HepG2 (cell line): Measurements from ENCODE around the gene ELAVL3. TPM values are rescaled to one million over a fixed set of nuclear protein-coding genes. Genes with fewer than 3 reads are reported as not detected.

Experiments used
- ARID2 ChIP-seq: sonication (generic); formaldehyde crosslinking; IDR thresholded peaks from 2 replicates; pipeline ENCODE4 v1.8.1; 2022; ENCODE audit warnings: mild to moderate bottlenecking, missing genetic modification reagents, borderline replicate concordance
- ATAD3A ChIP-seq: sonication (generic); formaldehyde crosslinking; IDR thresholded peaks from 2 replicates; pipeline ENCODE4 v1.4.0; 2020; ENCODE audit warnings: missing genetic modification reagents
- CBX1 ChIP-seq: IDR thresholded peaks from one replicate; pipeline ENCODE4 v1.6.1; 2016; ENCODE audit warnings: antibody characterized with exemption, low read depth
- DR1 ChIP-seq: sonication (generic); formaldehyde crosslinking; IDR thresholded peaks from 2 replicates; pipeline ENCODE4 v1.8.0; 2021; ENCODE audit warnings: mild to moderate bottlenecking, missing genetic modification reagents, inconsistent platforms
- ELF4 ChIP-seq: sonication (generic); formaldehyde crosslinking; IDR thresholded peaks from 2 replicates; pipeline ENCODE4 v1.5.0; 2020; ENCODE audit warnings: missing genetic modification reagents, mild to moderate bottlenecking, moderate library complexity, borderline replicate concordance
- FOXO1 ChIP-seq: sonication (generic); formaldehyde crosslinking; IDR thresholded peaks from 2 replicates; pipeline ENCODE4 v1.4.0; 2020; ENCODE audit warnings: missing genetic modification reagents
- MAFF ChIP-seq: IDR thresholded peaks from 2 replicates; pipeline ENCODE4 v1.6.1; 2011; ENCODE audit warnings: low read depth, low read length, improper control_type of control experiment
- NCOR1 ChIP-seq: fragments of 200-600 bp; sonication (generic); IDR thresholded peaks from 2 replicates; pipeline ENCODE4 v1.7.0; 2017; ENCODE audit warnings: antibody characterized with exemption, low read length, borderline replicate concordance
- PAF1 ChIP-seq: IDR thresholded peaks from 2 replicates; pipeline ENCODE4 v1.6.1; 2016; ENCODE audit warnings: missing genetic modification reagents, missing compliant biosample characterization
- SMAD3 ChIP-seq: sonication (generic); formaldehyde crosslinking; IDR thresholded peaks from 2 replicates; pipeline ENCODE4 v1.4.0; 2020; ENCODE audit warnings: missing genetic modification reagents
- TGIF2 ChIP-seq: IDR thresholded peaks from 2 replicates; pipeline ENCODE4 v1.6.1; 2016; ENCODE audit warnings: control low read depth, missing compliant biosample characterization
- ZBTB3 ChIP-seq: sonication (generic); formaldehyde crosslinking; IDR thresholded peaks from 2 replicates; pipeline ENCODE4 v1.4.0; 2020; ENCODE audit warnings: low read depth, mild to moderate bottlenecking, moderate library complexity, missing genetic modification reagents, borderline replicate concordance
- ZBTB38 ChIP-seq: sonication (generic); formaldehyde crosslinking; IDR thresholded peaks from 2 replicates; pipeline ENCODE4 v1.5.1; 2020; ENCODE audit warnings: mild to moderate bottlenecking, missing genetic modification reagents
- ZBTB8A ChIP-seq: sonication (generic); formaldehyde crosslinking; IDR thresholded peaks from 2 replicates; pipeline ENCODE4 v1.4.0; 2020; ENCODE audit warnings: mild to moderate bottlenecking, low read depth, missing genetic modification reagents, borderline replicate concordance
- ZFP41 ChIP-seq: sonication (generic); formaldehyde crosslinking; IDR thresholded peaks from 2 replicates; pipeline ENCODE4 v1.4.0; 2020; ENCODE audit warnings: mild to moderate bottlenecking, missing genetic modification reagents, borderline replicate concordance
- ZFP62 ChIP-seq: sonication (generic); formaldehyde crosslinking; IDR thresholded peaks from 2 replicates; pipeline ENCODE4 v1.4.0; 2020; ENCODE audit warnings: missing genetic modification reagents
- ZNF180 ChIP-seq: sonication (generic); formaldehyde crosslinking; IDR thresholded peaks from 2 replicates; pipeline ENCODE4 v1.4.0; 2020; ENCODE audit warnings: low read depth, missing genetic modification reagents, borderline replicate concordance
- ZNF20 ChIP-seq: sonication (generic); formaldehyde crosslinking; IDR thresholded peaks from 2 replicates; pipeline ENCODE4 v1.4.0; 2020; ENCODE audit warnings: mild to moderate bottlenecking, moderate library complexity, missing genetic modification reagents
- ZNF746 ChIP-seq: sonication (generic); formaldehyde crosslinking; IDR thresholded peaks from 2 replicates; pipeline ENCODE4 v1.8.0; 2022; ENCODE audit warnings: mild to moderate bottlenecking, missing genetic modification reagents
- ZNF773 ChIP-seq: sonication (generic); formaldehyde crosslinking; IDR thresholded peaks from 2 replicates; pipeline ENCODE4 v1.4.0; 2020; ENCODE audit warnings: missing genetic modification reagents, borderline replicate concordance
- ZNF780A ChIP-seq: sonication (generic); formaldehyde crosslinking; IDR thresholded peaks from 2 replicates; pipeline ENCODE4 v1.8.0; 2022; ENCODE audit warnings: mild to moderate bottlenecking, missing genetic modification reagents, moderate library complexity
- ZSCAN22 ChIP-seq: sonication (generic); formaldehyde crosslinking; IDR thresholded peaks from 2 replicates; pipeline ENCODE4 v1.4.0; 2020; ENCODE audit warnings: mild to moderate bottlenecking, missing genetic modification reagents
- polyA plus RNA-seq, 8 experiments: library from polyadenylated mRNA; depleted of rRNA in 3 of 8; stranded (reverse) in 7 of 8; unstranded in 1 of 8; fragments of >200 nt; fragmentation: Illumina TruSeq in 4 of 8; extraction: Trizol in 4 of 8; gene quantifications; 2 replicates each; pipeline versions ENCODE4 v1.2.1 to v1.2.3, GENCODE V29; 2011 to 2016; ENCODE audit warnings: low read depth in 4 of 8, missing spikeins in 1 of 8, mixed read lengths in 1 of 8; ENCODE audit not compliant: insufficient read depth in 1 of 8
- total RNA-seq, 5 experiments: library from RNA; depleted of rRNA; stranded (reverse); fragments of >200 nt; fragmentation: Illumina TruSeq; extraction: Trizol; gene quantifications; 2 replicates each; pipeline ENCODE4 v1.2.3, GENCODE V29; 2016; ENCODE audit warnings: low read depth in 1 of 5
- TF ChIP-seq, protein P1 (sequence below): sonication (generic); formaldehyde crosslinking; IDR thresholded peaks from 2 replicates; pipeline ENCODE4 v1.4.0; 2020; ENCODE audit warnings: missing genetic modification reagents
- TF ChIP-seq, protein P2 (sequence below): sonication (generic); formaldehyde crosslinking; IDR thresholded peaks from 2 replicates; pipeline ENCODE4 v1.4.0; 2020; ENCODE audit warnings: missing genetic modification reagents, mild to moderate bottlenecking, borderline replicate concordance
- TF ChIP-seq, protein P3 (sequence below): sonication (generic); formaldehyde crosslinking; IDR thresholded peaks from 2 replicates; pipeline ENCODE4 v1.5.1; 2020; ENCODE audit warnings: missing genetic modification reagents, mild to moderate bottlenecking, borderline replicate concordance
- TF ChIP-seq, protein P4 (sequence below): sonication (generic); formaldehyde crosslinking; IDR thresholded peaks from 2 replicates; pipeline ENCODE4 v1.4.0; 2020; ENCODE audit warnings: missing genetic modification reagents, borderline replicate concordance

Gene ELAVL3
- total and polyA plus RNA-seq, 2 of the 13 experiments (the other 11 are each of a cell fraction or from before 2014, with no cell fraction given), result 0.03 TPM; not detected in 1

DNA sequence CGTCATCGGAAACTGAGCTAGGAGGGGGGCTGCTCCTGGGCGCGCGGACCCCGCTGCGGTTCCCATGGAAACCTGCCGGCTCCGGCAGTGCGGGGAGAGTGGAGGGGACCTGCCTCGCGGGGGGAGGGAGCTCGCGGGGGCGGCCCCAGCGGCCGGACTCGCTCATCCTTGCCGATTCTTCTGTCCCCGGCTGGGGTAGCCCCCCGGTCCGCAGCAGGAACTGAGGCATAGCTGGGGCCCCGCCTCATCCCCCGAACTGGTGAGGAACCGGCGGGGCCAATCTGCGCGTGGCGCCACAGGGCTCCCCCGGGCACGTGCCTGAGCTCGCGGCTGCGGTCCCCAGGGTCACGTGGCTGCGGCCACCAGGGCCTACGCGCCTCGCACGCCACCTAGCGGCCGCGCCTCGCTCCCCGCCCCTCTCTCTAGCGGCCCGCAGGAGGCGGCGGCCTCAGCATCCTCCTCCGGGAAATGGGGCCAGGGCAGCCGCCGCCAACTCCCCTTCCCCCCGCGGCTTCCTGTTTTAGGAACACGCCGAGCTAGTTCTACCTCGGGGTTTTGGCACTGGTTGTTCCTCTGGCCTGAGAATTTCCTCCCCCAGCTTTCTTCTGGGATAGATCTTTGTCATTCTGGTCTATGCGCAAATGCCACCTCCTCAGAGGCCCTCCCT, 1.7 kb upstream of the ELAVL3 start (continued):
- TF ChIP-seq ARID2 (CRISPR knock-in tag) (peak; percentile 85; the same call in 1 of the 2 replicates), NCOR1 (no peak), ZSCAN22 (CRISPR knock-in tag) (no peak), ZNF773 (CRISPR knock-in tag) (peak; percentile 94; the same call in 1 of the 2 replicates), FOXO1 (CRISPR knock-in tag) (peak; percentile 40), ELF4 (CRISPR knock-in tag) (no peak), SMAD3 (CRISPR knock-in tag) (no peak), ZBTB3 (CRISPR knock-in tag) (no peak; the same call in 1 of the 2 replicates), MAFF (no peak), PAF1 (CRISPR knock-in tag) (no peak), ZNF780A (CRISPR knock-in tag) (no peak), TGIF2 (CRISPR knock-in tag) (peak; percentile 66; the same call in 1 of the 2 replicates), ZBTB38 (peak; percentile 73; the same call in 1 of the 2 replicates), ZNF20 (0 out of 2 replicates have a peak, but pooled peaks have one; percentile 67), ZFP41 (peak; percentile 78; the same call in 1 of the 2 replicates), ATAD3A (no peak), ZNF746 (0 out of 2 replicates have a peak, but pooled peaks have one; percentile 38), ZFP62 (CRISPR knock-in tag) (0 out of 2 replicates have a peak, but pooled peaks have one; percentile 46), DR1 (CRISPR knock-in tag) (peak; percentile 37; the same call in 1 of the 2 replicates), ZBTB8A (CRISPR knock-in tag) (no peak), CBX1 (peak; percentile 83), ZNF180 (CRISPR knock-in tag) (no peak)
- TF ChIP-seq, protein P1, sequence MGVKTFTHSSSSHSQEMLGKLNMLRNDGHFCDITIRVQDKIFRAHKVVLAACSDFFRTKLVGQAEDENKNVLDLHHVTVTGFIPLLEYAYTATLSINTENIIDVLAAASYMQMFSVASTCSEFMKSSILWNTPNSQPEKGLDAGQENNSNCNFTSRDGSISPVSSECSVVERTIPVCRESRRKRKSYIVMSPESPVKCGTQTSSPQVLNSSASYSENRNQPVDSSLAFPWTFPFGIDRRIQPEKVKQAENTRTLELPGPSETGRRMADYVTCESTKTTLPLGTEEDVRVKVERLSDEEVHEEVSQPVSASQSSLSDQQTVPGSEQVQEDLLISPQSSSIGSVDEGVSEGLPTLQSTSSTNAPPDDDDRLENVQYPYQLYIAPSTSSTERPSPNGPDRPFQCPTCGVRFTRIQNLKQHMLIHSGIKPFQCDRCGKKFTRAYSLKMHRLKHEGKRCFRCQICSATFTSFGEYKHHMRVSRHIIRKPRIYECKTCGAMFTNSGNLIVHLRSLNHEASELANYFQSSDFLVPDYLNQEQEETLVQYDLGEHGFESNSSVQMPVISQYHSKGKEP, result 0 out of 2 replicates have a peak, but pooled peaks have one; percentile 64
- TF ChIP-seq, protein P2, sequence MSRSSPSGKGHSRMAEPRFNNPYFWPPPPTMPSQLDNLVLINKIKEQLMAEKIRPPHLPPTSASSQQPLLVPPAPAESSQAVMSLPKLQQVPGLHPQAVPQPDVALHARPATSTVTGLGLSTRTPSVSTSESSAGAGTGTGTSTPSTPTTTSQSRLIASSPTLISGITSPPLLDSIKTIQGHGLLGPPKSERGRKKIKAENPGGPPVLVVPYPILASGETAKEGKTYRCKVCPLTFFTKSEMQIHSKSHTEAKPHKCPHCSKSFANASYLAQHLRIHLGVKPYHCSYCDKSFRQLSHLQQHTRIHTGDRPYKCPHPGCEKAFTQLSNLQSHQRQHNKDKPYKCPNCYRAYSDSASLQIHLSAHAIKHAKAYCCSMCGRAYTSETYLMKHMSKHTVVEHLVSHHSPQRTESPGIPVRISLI (CRISPR knock-in tag), result no peak; the same call in 1 of the 2 replicates
- TF ChIP-seq, protein P3, sequence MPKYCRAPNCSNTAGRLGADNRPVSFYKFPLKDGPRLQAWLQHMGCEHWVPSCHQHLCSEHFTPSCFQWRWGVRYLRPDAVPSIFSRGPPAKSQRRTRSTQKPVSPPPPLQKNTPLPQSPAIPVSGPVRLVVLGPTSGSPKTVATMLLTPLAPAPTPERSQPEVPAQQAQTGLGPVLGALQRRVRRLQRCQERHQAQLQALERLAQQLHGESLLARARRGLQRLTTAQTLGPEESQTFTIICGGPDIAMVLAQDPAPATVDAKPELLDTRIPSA (CRISPR knock-in tag), result no peak
- TF ChIP-seq, protein P4, sequence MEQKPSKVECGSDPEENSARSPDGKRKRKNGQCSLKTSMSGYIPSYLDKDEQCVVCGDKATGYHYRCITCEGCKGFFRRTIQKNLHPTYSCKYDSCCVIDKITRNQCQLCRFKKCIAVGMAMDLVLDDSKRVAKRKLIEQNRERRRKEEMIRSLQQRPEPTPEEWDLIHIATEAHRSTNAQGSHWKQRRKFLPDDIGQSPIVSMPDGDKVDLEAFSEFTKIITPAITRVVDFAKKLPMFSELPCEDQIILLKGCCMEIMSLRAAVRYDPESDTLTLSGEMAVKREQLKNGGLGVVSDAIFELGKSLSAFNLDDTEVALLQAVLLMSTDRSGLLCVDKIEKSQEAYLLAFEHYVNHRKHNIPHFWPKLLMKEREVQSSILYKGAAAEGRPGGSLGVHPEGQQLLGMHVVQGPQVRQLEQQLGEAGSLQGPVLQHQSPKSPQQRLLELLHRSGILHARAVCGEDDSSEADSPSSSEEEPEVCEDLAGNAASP (CRISPR knock-in tag), result peak; percentile 74; the same call in 1 of the 2 replicates
